Esophagus squamous epithelium (tissue), 5 donors: Measurements from ENCODE around the gene MFSD12. TPM values are rescaled to one million over a fixed set of nuclear protein-coding genes. Genes with fewer than 3 reads are reported as not detected.

Experiments used
- DNase-seq: peaks from one replicate; lab custom pipeline; 2025; lab: John Stamatoyannopoulos, UW
- H3K27ac ChIP-seq, 4 donors: fragments of 200-600 bp; sonication (generic); one replicate each; pipeline ENCODE4 v1.5.1; 2016 to 2019; ENCODE audit warnings: mild to moderate bottlenecking in 1 of 4
- H3K27me3 ChIP-seq, 4 donors: fragments of 200-600 bp; sonication (generic); 1 replicate in 3 of 4; 2 replicates in 1 of 4; pipeline versions ENCODE4 v1.5.1 to v1.6.0; 2017 to 2021; ENCODE audit warnings: antibody characterized with exemption in 1 of 4
- H3K36me3 ChIP-seq, 3 donors: fragments of 200-600 bp; sonication (generic); one replicate each; pipeline ENCODE4 v1.5.1; 2016 to 2019
- H3K4me1 ChIP-seq, 3 donors: fragments of 200-600 bp; sonication (generic); one replicate each; pipeline ENCODE4 v1.5.1; 2017 to 2019
- H3K4me3 ChIP-seq, 4 donors: fragments of 200-600 bp; sonication (generic); 1 replicate in 3 of 4; 2 replicates in 1 of 4; pipeline ENCODE4 v1.5.1; 2016 to 2019; ENCODE audit warnings: mild to moderate bottlenecking in 2 of 4, moderate library complexity in 1 of 4
- H3K9me3 ChIP-seq, 3 donors: fragments of 200-600 bp; sonication (generic); one replicate each; pipeline ENCODE4 v1.5.1; 2016 to 2019
- CTCF ChIP-seq, 6 experiments: fragments of 450-650 bp in 4 of 6; fragments of 200-600 bp in 2 of 6; sonication (generic) in 2 of 6; IDR thresholded peaks; one replicate each; pipeline ENCODE4 v1.5.1; 2016 to 2019; ENCODE audit warnings: antibody characterized with exemption in 6 of 6, mild to moderate bottlenecking in 4 of 6, moderate library complexity in 4 of 6
- POLR2A ChIP-seq, 4 donors: fragments of 450-650 bp; IDR thresholded peaks; one replicate each; pipeline ENCODE4 v1.6.1; 2017; ENCODE audit warnings: antibody characterized with exemption in 4 of 4, mild to moderate bottlenecking in 4 of 4, moderate library complexity in 3 of 4
- WGBS, 2 donors: methylation state at CpG; one replicate each; pipeline ENCODE4 v1.1.5; 2018; 5-methylcytosine and 5-hydroxymethylcytosine counted together
- intact Hi-C: fragments of 100-400 bp; cut with DNase I; formaldehyde crosslinking; loops from one replicate; pipeline ENCODE4 v1.15.0; 2022
- total RNA-seq, 4 donors: library from RNA; depleted of rRNA; stranded (reverse); fragments of >200 nt; gene quantifications; one replicate each; pipeline ENCODE4 v1.1.0, GENCODE V29; 2016
- donor health status: DM: yes; HTN: yes; CAD: no.

MFSD12 gene
- total RNA-seq, 4 donors from 2014 or later = 22.5 to 50.4 (median 37.3) TPM

- H3K4me1 ChIP-seq = peaks cover 0 to 5% (median 0%) of the 10 kb centered on the region in 3 donors
- no peaks in the 10 kb centered on the region for H3K27me3 ChIP-seq
- DNase-seq = no peak
- 90 to 100% methylated on average over 6 to 8 of the region's 21 CpGs for WGBS, 2 donors
- H3K9me3 ChIP-seq = no peaks in the 10 kb centered on the region
- no peak overlapping the region for H3K4me3 ChIP-seq
- H3K27ac ChIP-seq = no peak overlapping the region
- H3K36me3 ChIP-seq = peaks cover 54 to 84% (median 58%) of the 10 kb centered on the region in 3 donors
- intact Hi-C loops = no loop called here
- no peak for TF ChIP-seq CTCF (IDR thresholded peaks at IDR 0.05)
- TF ChIP-seq POLR2A (IDR thresholded peaks at IDR 0.05) = no peak
Observed at GRCh38 chr19:3527238-3527910, 30.0 kb downstream of the MFSD12 start.

GRCh38 chr19:3526507-3527237 lies 30.7 kb downstream of the MFSD12 start:
- peaks cover 47 to 84% (median 51%) of the 10 kb centered on the region in 3 donors for H3K36me3 ChIP-seq
- H3K27ac ChIP-seq = no peak overlapping the region
- WGBS, 2 donors = 94 to 97% methylated on average over 6 to 12 of the region's 28 CpGs
- TF ChIP-seq POLR2A (IDR thresholded peaks at IDR 0.05) (no peak), CTCF (IDR thresholded peaks at IDR 0.05) (no peak)
- intact Hi-C loops = no loop called here
- peaks cover 0 to 12% (median 0%) of the 10 kb centered on the region in 3 donors for H3K4me1 ChIP-seq
- H3K27me3 ChIP-seq = no peaks in the 10 kb centered on the region
- no peaks in the 10 kb centered on the region for H3K9me3 ChIP-seq
- no peak overlapping the region for H3K4me3 ChIP-seq
- DNase-seq = no peak

GRCh38 chr19:3524904-3525451 lies 32.4 kb downstream of the MFSD12 start:
- no peak for TF ChIP-seq POLR2A (IDR thresholded peaks at IDR 0.05)
- TF ChIP-seq CTCF (IDR thresholded peaks at IDR 0.05) = no peak
- Histone ChIP-seq H3K27me3 (no peaks in the 10 kb centered on the region), H3K27ac (no peak overlapping the region), H3K36me3 (peaks cover 38 to 76% (median 45%) of the 10 kb centered on the region in 3 donors), H3K4me3 (no peak overlapping the region), H3K9me3 (no peaks in the 10 kb centered on the region), H3K4me1 (peaks cover 7 to 29% (median 7%) of the 10 kb centered on the region in 3 donors)
- WGBS, 2 donors = 89 to 93% methylated on average over 13 to 20 of the region's 20 CpGs
- intact Hi-C loops = no loop called here
- no peak for DNase-seq

- TF ChIP-seq CTCF (IDR thresholded peaks at IDR 0.05) = no peak
- TF ChIP-seq POLR2A (IDR thresholded peaks at IDR 0.05) = no peak
- H3K36me3 ChIP-seq = peaks cover 38 to 84% (median 45%) of the 10 kb centered on the region in 3 donors
- DNase-seq = no peak
- H3K4me3 ChIP-seq = no peak overlapping the region
- no peak overlapping the region for H3K27ac ChIP-seq
- intact Hi-C loops = no loop called here
- H3K27me3 ChIP-seq = no peaks in the 10 kb centered on the region
- H3K9me3 ChIP-seq = no peaks in the 10 kb centered on the region
- peaks cover 7 to 36% (median 7%) of the 10 kb centered on the region in 3 donors for H3K4me1 ChIP-seq
- WGBS, 2 donors = 89 to 94% methylated on average over 8 to 25 of the region's 33 CpGs
Observed at GRCh38 chr19:3524078-3524842, 33.1 kb downstream of the MFSD12 start.
